ENCODE measurements around the gene AFAP1L2.

DNA sequence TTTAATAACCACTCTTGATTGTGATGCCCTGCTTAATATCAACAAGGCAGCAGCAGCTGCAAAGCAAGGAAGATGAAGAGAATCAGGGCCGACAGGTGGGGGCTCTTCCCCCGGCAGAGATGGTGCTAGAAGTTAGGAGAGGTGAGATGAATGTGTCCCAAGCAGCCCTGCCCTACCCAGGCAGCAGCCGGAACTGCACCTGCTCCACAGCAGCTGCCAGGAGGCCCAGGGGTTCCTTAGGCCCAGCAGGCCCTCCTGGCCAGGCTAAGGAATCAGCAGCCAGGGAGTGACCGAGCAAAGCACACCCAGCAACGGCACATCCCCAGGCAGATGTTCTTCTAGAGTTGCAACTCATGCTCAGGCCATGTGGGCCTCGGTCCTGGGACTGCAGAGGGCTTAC lies 17.9 kb downstream of the AFAP1L2 start:
- TF ChIP-seq, protein P1, sequence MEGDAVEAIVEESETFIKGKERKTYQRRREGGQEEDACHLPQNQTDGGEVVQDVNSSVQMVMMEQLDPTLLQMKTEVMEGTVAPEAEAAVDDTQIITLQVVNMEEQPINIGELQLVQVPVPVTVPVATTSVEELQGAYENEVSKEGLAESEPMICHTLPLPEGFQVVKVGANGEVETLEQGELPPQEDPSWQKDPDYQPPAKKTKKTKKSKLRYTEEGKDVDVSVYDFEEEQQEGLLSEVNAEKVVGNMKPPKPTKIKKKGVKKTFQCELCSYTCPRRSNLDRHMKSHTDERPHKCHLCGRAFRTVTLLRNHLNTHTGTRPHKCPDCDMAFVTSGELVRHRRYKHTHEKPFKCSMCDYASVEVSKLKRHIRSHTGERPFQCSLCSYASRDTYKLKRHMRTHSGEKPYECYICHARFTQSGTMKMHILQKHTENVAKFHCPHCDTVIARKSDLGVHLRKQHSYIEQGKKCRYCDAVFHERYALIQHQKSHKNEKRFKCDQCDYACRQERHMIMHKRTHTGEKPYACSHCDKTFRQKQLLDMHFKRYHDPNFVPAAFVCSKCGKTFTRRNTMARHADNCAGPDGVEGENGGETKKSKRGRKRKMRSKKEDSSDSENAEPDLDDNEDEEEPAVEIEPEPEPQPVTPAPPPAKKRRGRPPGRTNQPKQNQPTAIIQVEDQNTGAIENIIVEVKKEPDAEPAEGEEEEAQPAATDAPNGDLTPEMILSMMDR (IDR thresholded peaks at IDR 0.05), result no peak
- no peak for TF ChIP-seq POLR2A (IDR thresholded peaks at IDR 0.05)
